KMS-11 (cell line): ENCODE measurements around the gene TRAF3IP1.

Experiments
- H2AFZ ChIP-seq: fragments of 200-600 bp; sonication (generic); 2 replicates; pipeline ENCODE4 v1.6.1; 2016; ENCODE audit warnings: antibody characterized with exemption, mixed run types, low read depth
- H3K27ac ChIP-seq: fragments of 200-600 bp; sonication (generic); 2 replicates; pipeline ENCODE4 v1.6.1; 2016; ENCODE audit warnings: mild to moderate bottlenecking, mixed run types
- H3K27me3 ChIP-seq: fragments of 200-600 bp; sonication (generic); 2 replicates; pipeline ENCODE4 v1.6.1; 2017; ENCODE audit warnings: mild to moderate bottlenecking, low read depth, mixed run types, moderate library complexity; ENCODE audit not compliant: insufficient read depth
- H3K36me3 ChIP-seq: fragments of 200-600 bp; sonication (generic); 2 replicates; pipeline ENCODE4 v1.6.1; 2017; ENCODE audit warnings: mild to moderate bottlenecking, mixed run types; ENCODE audit not compliant: insufficient read depth
- H3K4me1 ChIP-seq: fragments of 200-600 bp; sonication (generic); 2 replicates; pipeline ENCODE4 v1.6.1; 2016; ENCODE audit warnings: mild to moderate bottlenecking, low read depth, mixed run types; ENCODE audit not compliant: poor library complexity, severe bottlenecking
- H3K4me2 ChIP-seq: fragments of 200-600 bp; sonication (generic); 2 replicates; pipeline ENCODE4 v1.7.0; 2016; ENCODE audit warnings: mild to moderate bottlenecking, mixed run types
- H3K4me3 ChIP-seq: fragments of 200-600 bp; sonication (generic); IDR thresholded peaks from 2 replicates; pipeline ENCODE4 v1.6.1; 2017; ENCODE audit warnings: low read depth, low read length, mixed read lengths; ENCODE audit not compliant: insufficient read depth
- H3K79me2 ChIP-seq: fragments of 200-600 bp; sonication (generic); 2 replicates; pipeline ENCODE4 v1.6.1; 2016; ENCODE audit warnings: low read depth, mixed run types; ENCODE audit not compliant: insufficient read depth
- H3K9ac ChIP-seq: fragments of 200-600 bp; sonication (generic); 2 replicates; pipeline ENCODE4 v1.6.1; 2016; ENCODE audit warnings: mild to moderate bottlenecking, mixed run types
- H4K20me1 ChIP-seq: fragments of 200-600 bp; sonication (generic); 2 replicates; pipeline ENCODE4 v1.6.1; 2016; ENCODE audit warnings: mild to moderate bottlenecking, mixed run types; ENCODE audit not compliant: insufficient read depth
- CTCF ChIP-seq: fragments of 200-600 bp; sonication (generic); conservative IDR thresholded peaks from 2 replicates; pipeline ENCODE4 v1.6.1; 2017; ENCODE audit warnings: low read depth, mild to moderate bottlenecking, antibody characterized with exemption, low read length, moderate library complexity, mixed read lengths

Gene TRAF3IP1

GRCh38 chr2:238433300-238433915, 113.1 kb downstream of the TRAF3IP1 start:
- H3K4me1 ChIP-seq: no peaks in the 10 kb centered on the region
- no peak overlapping the region for H3K4me3 ChIP-seq
- H3K9ac ChIP-seq: no peak overlapping the region
- no peaks in the 10 kb centered on the region for H3K27me3 ChIP-seq
- H4K20me1 ChIP-seq: no peaks in the 10 kb centered on the region
- no peak overlapping the region for H3K4me2 ChIP-seq
- H3K27ac ChIP-seq: no peak overlapping the region
- no peak for TF ChIP-seq CTCF
- no peaks in the 10 kb centered on the region; the same call in 1 of the 2 replicates for H3K36me3 ChIP-seq
- H2AFZ ChIP-seq: no peak overlapping the region
- H3K79me2 ChIP-seq: peaks cover 43% of the 10 kb centered on the region; the same call in 1 of the 2 replicates

- no peaks in the 10 kb centered on the region for H3K27me3 ChIP-seq
- no peak overlapping the region for H3K27ac ChIP-seq
- no peak overlapping the region for H3K4me2 ChIP-seq
- H3K36me3 ChIP-seq: no peaks in the 10 kb centered on the region; the same call in 1 of the 2 replicates
- no peaks in the 10 kb centered on the region for H3K4me1 ChIP-seq
- no peak overlapping the region for H2AFZ ChIP-seq
- H4K20me1 ChIP-seq: no peaks in the 10 kb centered on the region
- no peak overlapping the region for H3K4me3 ChIP-seq
- TF ChIP-seq CTCF: no peak
- H3K79me2 ChIP-seq: peaks cover 35% of the 10 kb centered on the region; the same call in 1 of the 2 replicates
- no peak overlapping the region for H3K9ac ChIP-seq
Observed at GRCh38 chr2:238433941-238434845, 113.9 kb downstream of the TRAF3IP1 start.

- no peak overlapping the region for H3K4me2 ChIP-seq
- no peak overlapping the region for H3K27ac ChIP-seq
- no peak overlapping the region for H2AFZ ChIP-seq
- H4K20me1 ChIP-seq: no peaks in the 10 kb centered on the region
- no peaks in the 10 kb centered on the region for H3K27me3 ChIP-seq
- no peak overlapping the region for H3K9ac ChIP-seq
- no peak for TF ChIP-seq CTCF
- no peaks in the 10 kb centered on the region for H3K4me1 ChIP-seq
- peaks cover 27% of the 10 kb centered on the region; the same call in 1 of the 2 replicates for H3K79me2 ChIP-seq
- H3K4me3 ChIP-seq: no peak overlapping the region
- H3K36me3 ChIP-seq: no peaks in the 10 kb centered on the region; the same call in 1 of the 2 replicates
Observed at GRCh38 chr2:238434846-238435751, 114.8 kb downstream of the TRAF3IP1 start.

GRCh38 chr2:238435752-238436096, 115.4 kb downstream of the TRAF3IP1 start:
- Histone ChIP-seq H3K79me2 (peaks cover 22% of the 10 kb centered on the region; the same call in 1 of the 2 replicates), H3K4me1 (no peaks in the 10 kb centered on the region), H3K36me3 (no peaks in the 10 kb centered on the region; the same call in 1 of the 2 replicates), H3K4me2 (no peak overlapping the region), H4K20me1 (no peaks in the 10 kb centered on the region), H2AFZ (no peak overlapping the region), H3K4me3 (no peak overlapping the region), H3K9ac (no peak overlapping the region), H3K27ac (no peak overlapping the region), H3K27me3 (no peaks in the 10 kb centered on the region)
- no peak for TF ChIP-seq CTCF
